Measurements from ENCODE around the gene ITGAD. TPM values are rescaled to one million over a fixed set of nuclear protein-coding genes. Genes with fewer than 3 reads are reported as not detected.
A peak's percentile ranks its signal among the peaks of the same experiment; 100 is the strongest.

The ITGAD gene
- total and polyA plus RNA-seq, 2 of the 13 experiments (the other 11 are each of a cell fraction or from before 2014, with no cell fraction given), result not detected

DNA sequence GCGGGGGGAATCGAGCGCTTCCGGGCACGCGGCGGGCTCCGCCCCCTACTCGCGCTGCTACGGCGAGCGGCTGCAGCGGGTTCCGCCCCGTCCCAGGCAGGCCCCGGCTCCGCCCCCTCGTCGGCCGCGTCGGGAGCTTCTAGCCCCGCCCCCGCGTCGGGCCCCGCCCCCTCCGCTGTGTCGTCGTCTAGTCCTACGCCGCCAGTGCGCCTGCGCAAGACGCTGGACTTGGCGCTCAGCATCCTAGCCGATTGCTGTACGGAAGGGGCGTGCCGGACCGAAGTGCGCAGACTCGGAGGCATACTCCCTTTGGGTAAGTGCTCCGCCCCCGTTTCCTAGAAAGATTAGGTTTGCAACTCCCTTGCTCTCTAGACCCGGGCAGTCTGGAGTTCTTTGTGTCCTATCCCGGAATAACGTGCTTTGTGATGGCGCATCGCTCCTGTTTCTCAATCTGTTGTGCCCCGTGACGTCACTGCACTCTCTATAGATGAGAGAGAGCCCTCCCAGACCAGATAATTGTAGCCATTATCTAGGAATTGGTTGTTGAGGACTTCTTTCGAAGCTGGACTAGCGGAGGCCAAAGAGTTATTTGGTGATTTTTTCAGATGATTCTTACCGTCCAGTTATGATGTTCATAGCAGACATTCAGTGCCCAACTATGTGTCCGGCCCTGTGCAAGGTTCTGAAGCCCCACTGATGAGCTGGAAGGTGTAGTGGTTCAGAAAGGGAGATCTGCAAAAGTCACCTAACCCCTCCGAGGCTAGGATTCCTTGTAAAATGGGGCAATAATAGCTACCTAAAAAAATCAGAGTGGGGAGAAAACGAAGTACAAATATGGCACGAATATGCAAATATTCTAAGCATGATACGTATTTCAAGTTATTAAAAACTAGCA is 66.8 kb downstream of the ITGAD start (continued):
- TF ChIP-seq, protein P1, sequence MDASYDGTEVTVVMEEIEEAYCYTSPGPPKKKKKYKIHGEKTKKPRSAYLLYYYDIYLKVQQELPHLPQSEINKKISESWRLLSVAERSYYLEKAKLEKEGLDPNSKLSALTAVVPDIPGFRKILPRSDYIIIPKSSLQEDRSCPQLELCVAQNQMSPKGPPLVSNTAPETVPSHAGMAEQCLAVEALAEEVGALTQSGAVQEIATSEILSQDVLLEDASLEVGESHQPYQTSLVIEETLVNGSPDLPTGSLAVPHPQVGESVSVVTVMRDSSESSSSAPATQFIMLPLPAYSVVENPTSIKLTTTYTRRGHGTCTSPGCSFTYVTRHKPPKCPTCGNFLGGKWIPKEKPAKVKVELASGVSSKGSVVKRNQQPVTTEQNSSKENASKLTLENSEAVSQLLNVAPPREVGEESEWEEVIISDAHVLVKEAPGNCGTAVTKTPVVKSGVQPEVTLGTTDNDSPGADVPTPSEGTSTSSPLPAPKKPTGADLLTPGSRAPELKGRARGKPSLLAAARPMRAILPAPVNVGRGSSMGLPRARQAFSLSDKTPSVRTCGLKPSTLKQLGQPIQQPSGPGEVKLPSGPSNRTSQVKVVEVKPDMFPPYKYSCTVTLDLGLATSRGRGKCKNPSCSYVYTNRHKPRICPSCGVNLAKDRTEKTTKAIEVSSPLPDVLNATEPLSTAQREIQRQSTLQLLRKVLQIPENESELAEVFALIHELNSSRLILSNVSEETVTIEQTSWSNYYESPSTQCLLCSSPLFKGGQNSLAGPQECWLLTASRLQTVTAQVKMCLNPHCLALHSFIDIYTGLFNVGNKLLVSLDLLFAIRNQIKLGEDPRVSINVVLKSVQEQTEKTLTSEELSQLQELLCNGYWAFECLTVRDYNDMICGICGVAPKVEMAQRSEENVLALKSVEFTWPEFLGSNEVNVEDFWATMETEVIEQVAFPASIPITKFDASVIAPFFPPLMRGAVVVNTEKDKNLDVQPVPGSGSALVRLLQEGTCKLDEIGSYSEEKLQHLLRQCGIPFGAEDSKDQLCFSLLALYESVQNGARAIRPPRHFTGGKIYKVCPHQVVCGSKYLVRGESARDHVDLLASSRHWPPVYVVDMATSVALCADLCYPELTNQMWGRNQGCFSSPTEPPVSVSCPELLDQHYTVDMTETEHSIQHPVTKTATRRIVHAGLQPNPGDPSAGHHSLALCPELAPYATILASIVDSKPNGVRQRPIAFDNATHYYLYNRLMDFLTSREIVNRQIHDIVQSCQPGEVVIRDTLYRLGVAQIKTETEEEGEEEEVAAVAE (CRISPR knock-in tag; IDR thresholded peaks at IDR 0.05; ENCODE audit: borderline replicate concordance), result no peak
- peak; percentile 2; the same call in 1 of the 2 replicates for TF ChIP-seq PHF21A (CRISPR knock-in tag; IDR thresholded peaks at IDR 0.05)
- no peak for TF ChIP-seq ASH2L (IDR thresholded peaks at IDR 0.05; ENCODE audit: insufficient read length, low read depth, low read length)
- no peak for TF ChIP-seq MTF1 (CRISPR knock-in tag; IDR thresholded peaks at IDR 0.05)
- no peak for TF ChIP-seq NFE2L1 (CRISPR knock-in tag; IDR thresholded peaks at IDR 0.05; ENCODE audit: borderline replicate concordance)
- TF ChIP-seq ZBTB38 (CRISPR knock-in tag; IDR thresholded peaks at IDR 0.05), result no peak
- no peak for TF ChIP-seq ZSCAN25 (CRISPR knock-in tag; IDR thresholded peaks at IDR 0.05)
- TF ChIP-seq KDM1A (CRISPR knock-in tag; IDR thresholded peaks at IDR 0.05), result no peak
- TF ChIP-seq DR1 (CRISPR knock-in tag; IDR thresholded peaks at IDR 0.05), result no peak
- TF ChIP-seq ZNF557 (CRISPR knock-in tag; IDR thresholded peaks at IDR 0.05), result no peak
- 0 out of 2 replicates have a peak, but pooled peaks have one; percentile 0 for TF ChIP-seq ZNF577 (CRISPR knock-in tag; IDR thresholded peaks at IDR 0.05; ENCODE audit: borderline replicate concordance, low read depth)
- no peak for TF ChIP-seq ZBTB7B (CRISPR knock-in tag; IDR thresholded peaks at IDR 0.05)
- no peak for TF ChIP-seq ZNF263 (CRISPR knock-in tag; IDR thresholded peaks at IDR 0.05)
- TF ChIP-seq, protein P2, sequence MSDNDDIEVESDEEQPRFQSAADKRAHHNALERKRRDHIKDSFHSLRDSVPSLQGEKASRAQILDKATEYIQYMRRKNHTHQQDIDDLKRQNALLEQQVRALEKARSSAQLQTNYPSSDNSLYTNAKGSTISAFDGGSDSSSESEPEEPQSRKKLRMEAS (IDR thresholded peaks at IDR 0.05), result no peak
- TF ChIP-seq ZFP90 (CRISPR knock-in tag; IDR thresholded peaks at IDR 0.05; ENCODE audit: borderline replicate concordance), result no peak; the same call in 1 of the 2 replicates
- TF ChIP-seq ZNF660 (CRISPR knock-in tag; IDR thresholded peaks at IDR 0.05; ENCODE audit: borderline replicate concordance, low read depth), result no peak
- TF ChIP-seq HDAC6 (IDR thresholded peaks at IDR 0.05; ENCODE audit: low read depth, low read length), result no peak
- no peak for TF ChIP-seq THYN1 (CRISPR knock-in tag; IDR thresholded peaks at IDR 0.05; ENCODE audit: borderline replicate concordance, low read depth)
- TF ChIP-seq JUND (CRISPR knock-in tag; IDR thresholded peaks at IDR 0.05), result no peak
- peak; percentile 42 for TF ChIP-seq ZNF781 (CRISPR knock-in tag; IDR thresholded peaks at IDR 0.05; ENCODE audit: borderline replicate concordance, not compliant biosample characterization)
- no peak for TF ChIP-seq ZNF713 (CRISPR knock-in tag; IDR thresholded peaks at IDR 0.05)
- no peak for TF ChIP-seq TCF12 (IDR thresholded peaks at IDR 0.05)
- no peak; the same call in 1 of the 2 replicates for TF ChIP-seq TCF12 (CRISPR knock-in tag; IDR thresholded peaks at IDR 0.05)
- peak; percentile 37 for TF ChIP-seq RBM22 (optimal IDR thresholded peaks at IDR 0.05; ENCODE audit: low read length)
- no peak for TF ChIP-seq TCF7 (IDR thresholded peaks at IDR 0.05; ENCODE audit: low read depth)
- TF ChIP-seq ZNF235 (CRISPR knock-in tag; IDR thresholded peaks at IDR 0.05; ENCODE audit: borderline replicate concordance), result no peak
- 0 out of 2 replicates have a peak, but pooled peaks have one; percentile 65 for TF ChIP-seq GFI1 (CRISPR knock-in tag; IDR thresholded peaks at IDR 0.05; ENCODE audit: borderline replicate concordance)
- TF ChIP-seq SATB2 (CRISPR knock-in tag; IDR thresholded peaks at IDR 0.05), result no peak

Measured in HepG2 (cell line).